GM12874 (cell line): ENCODE data around the gene CD2AP.

Experiments used
- CTCF ChIP-seq: IDR thresholded peaks from 2 replicates; pipeline ENCODE4 v1.5.1; 2011; ENCODE audit warnings: low read depth, mild to moderate bottlenecking, control low read depth, low read length, moderate library complexity; ENCODE audit not compliant: insufficient read depth

CD2AP gene

GRCh38 chr6:47592131-47592840, 114.7 kb downstream of the CD2AP start:
- no peak for TF ChIP-seq CTCF

GRCh38 chr6:47593979-47594378, 116.4 kb downstream of the CD2AP start:
- no peak for TF ChIP-seq CTCF

- TF ChIP-seq CTCF: no peak
Observed at GRCh38 chr6:47595785-47596184, 118.2 kb downstream of the CD2AP start.

GRCh38 chr6:47598367-47598766, 120.8 kb downstream of the CD2AP start:
- no peak for TF ChIP-seq CTCF

GRCh38 chr6:47599512-47599911, 121.9 kb downstream of the CD2AP start:
- TF ChIP-seq CTCF: no peak

- no peak for TF ChIP-seq CTCF
Observed at GRCh38 chr6:47603227-47603626, 125.6 kb downstream of the CD2AP start.

GRCh38 chr6:47603995-47604394, 126.4 kb downstream of the CD2AP start:
- TF ChIP-seq CTCF: no peak
